SK-N-SH treated with all-trans-retinoic acid at 6 μM for 48 hours (cell line): ENCODE measurements around the gene IL6ST.

Source experiments
- ATAC-seq: fragments of 200-7000 bp; cut with Tn5 transposase; 3 replicates; pipeline ENCODE4 v1.9.1; 2020; ENCODE audit warnings: mild to moderate bottlenecking, moderate library complexity
- ARNTL ChIP-seq: fragments of 450-650 bp; formaldehyde crosslinking; IDR thresholded peaks from 2 replicates; pipeline ENCODE4 v1.5.0; 2020; ENCODE audit warnings: low read depth, mild to moderate bottlenecking, moderate library complexity, borderline replicate concordance
- BACH2 ChIP-seq: fragments of 250-450 bp; sonication (Bioruptor Pico); IDR thresholded peaks from 2 replicates; pipeline ENCODE4 v1.9.0; 2021; ENCODE audit warnings: mild to moderate bottlenecking, borderline replicate concordance
- CREB5 ChIP-seq: fragments of 250-450 bp; sonication (Bioruptor Pico); IDR thresholded peaks from 2 replicates; pipeline ENCODE4 v1.5.1; 2020; ENCODE audit warnings: low read depth, mild to moderate bottlenecking, moderate library complexity
- CSDC2 ChIP-seq: fragments of 250-450 bp; sonication (Bioruptor Pico); IDR thresholded peaks from 2 replicates; pipeline ENCODE4 v1.5.0; 2020; ENCODE audit warnings: mild to moderate bottlenecking, moderate library complexity
- ESRRG ChIP-seq: fragments of 250-450 bp; sonication (Bioruptor Pico); IDR thresholded peaks from 2 replicates; pipeline ENCODE4 v1.6.1; 2021; ENCODE audit warnings: mild to moderate bottlenecking
- GLIS3 ChIP-seq: fragments of 250-450 bp; sonication (Bioruptor Pico); IDR thresholded peaks from 2 replicates; pipeline ENCODE4 v1.5.0; 2020; ENCODE audit warnings: mild to moderate bottlenecking, moderate library complexity
- ISL1 ChIP-seq: fragments of 250-450 bp; sonication (Bioruptor Pico); IDR thresholded peaks from 2 replicates; pipeline ENCODE4 v2.1.2; 2022; ENCODE audit warnings: mild to moderate bottlenecking, moderate library complexity
- OSR1 ChIP-seq: fragments of 250-450 bp; sonication (Bioruptor Pico); IDR thresholded peaks from 2 replicates; pipeline ENCODE4 v1.8.0; 2022; ENCODE audit warnings: moderate library complexity, mild to moderate bottlenecking, inconsistent platforms
- PATZ1 ChIP-seq: fragments of 250-450 bp; sonication (Bioruptor Pico); IDR thresholded peaks from 2 replicates; pipeline ENCODE4 v1.8.0; 2020; ENCODE audit warnings: mild to moderate bottlenecking, moderate library complexity, borderline replicate concordance
- POU6F1 ChIP-seq: fragments of 250-450 bp; sonication (Bioruptor Pico); IDR thresholded peaks from 2 replicates; pipeline ENCODE4 v1.8.0; 2021; ENCODE audit warnings: low read depth, mild to moderate bottlenecking, moderate library complexity, borderline replicate concordance
- PPARA ChIP-seq: fragments of 250-450 bp; sonication (Bioruptor Pico); IDR thresholded peaks from 2 replicates; pipeline ENCODE4 v1.5.0; 2020; ENCODE audit warnings: mild to moderate bottlenecking, borderline replicate concordance
- RARB ChIP-seq: fragments of 250-450 bp; sonication (Bioruptor Pico); IDR thresholded peaks from 2 replicates; pipeline ENCODE4 v1.8.0; 2021; ENCODE audit warnings: mild to moderate bottlenecking, moderate library complexity
- SNAI2 ChIP-seq: fragments of 250-450 bp; sonication (Bioruptor Pico); IDR thresholded peaks from 2 replicates; pipeline ENCODE4 v1.5.0; 2020; ENCODE audit warnings: mild to moderate bottlenecking, moderate library complexity
- TCF4 ChIP-seq: fragments of 250-450 bp; sonication (Bioruptor Pico); IDR thresholded peaks from 2 replicates; pipeline ENCODE4 v1.8.0; 2021; ENCODE audit warnings: mild to moderate bottlenecking, moderate library complexity, borderline replicate concordance
- TOX ChIP-seq: fragments of 250-450 bp; sonication (Bioruptor Pico); IDR thresholded peaks from 2 replicates; pipeline ENCODE4 v1.8.0; 2021; ENCODE audit warnings: mild to moderate bottlenecking, moderate library complexity, borderline replicate concordance
- TSHZ2 ChIP-seq: fragments of 250-450 bp; sonication (Bioruptor Pico); IDR thresholded peaks from 2 replicates; pipeline ENCODE4 v1.5.0; 2020; ENCODE audit warnings: mild to moderate bottlenecking, moderate library complexity
- ZC3H10 ChIP-seq: fragments of 250-450 bp; sonication (Bioruptor Pico); IDR thresholded peaks from 2 replicates; pipeline ENCODE4 v1.5.1; 2021; ENCODE audit warnings: mild to moderate bottlenecking, moderate library complexity
- ZFP3 ChIP-seq: fragments of 250-450 bp; sonication (Bioruptor Pico); IDR thresholded peaks from 2 replicates; pipeline ENCODE4 v1.5.0; 2020; ENCODE audit warnings: mild to moderate bottlenecking, moderate library complexity
- ZFP30 ChIP-seq: fragments of 450-650 bp; formaldehyde crosslinking; IDR thresholded peaks from 2 replicates; pipeline ENCODE4 v1.5.0; 2022; ENCODE audit warnings: mild to moderate bottlenecking, moderate library complexity
- ZNF70 ChIP-seq: fragments of 450-650 bp; formaldehyde crosslinking; IDR thresholded peaks from 2 replicates; pipeline ENCODE4 v1.5.0; 2020; ENCODE audit warnings: mild to moderate bottlenecking, moderate library complexity
- ZNF8 ChIP-seq: fragments of 450-650 bp; formaldehyde crosslinking; IDR thresholded peaks from 2 replicates; pipeline ENCODE4 v1.5.0; 2020; ENCODE audit warnings: mild to moderate bottlenecking, moderate library complexity

Gene IL6ST

GRCh38 chr5:55927861-55928655, 66.7 kb downstream of the IL6ST start:
- ATAC-seq, result no peak
- TF ChIP-seq TOX (no peak), ZNF70 (CRISPR knock-in tag) (no peak)

GRCh38 chr5:55926476-55926875, 68.3 kb downstream of the IL6ST start:
- no peak for ATAC-seq
- TF ChIP-seq ISL1 (CRISPR knock-in tag), result no peak
- no peak for TF ChIP-seq ARNTL (CRISPR knock-in tag)
- no peak for TF ChIP-seq OSR1 (CRISPR knock-in tag)
- no peak for TF ChIP-seq RARB (CRISPR knock-in tag)
- no peak for TF ChIP-seq ZC3H10
- no peak for TF ChIP-seq TCF4 (CRISPR knock-in tag)
- no peak for TF ChIP-seq SNAI2 (CRISPR knock-in tag)
- no peak for TF ChIP-seq ZNF70 (CRISPR knock-in tag)
- no peak for TF ChIP-seq PATZ1
- no peak for TF ChIP-seq GLIS3 (CRISPR knock-in tag)
- no peak for TF ChIP-seq CREB5 (CRISPR knock-in tag)
- TF ChIP-seq ZFP30, result no peak
- TF ChIP-seq PPARA (CRISPR knock-in tag), result no peak
- TF ChIP-seq TSHZ2, result no peak
- TF ChIP-seq POU6F1, result no peak

- ATAC-seq, result no peak
- TF ChIP-seq POU6F1 (no peak), ISL1 (CRISPR knock-in tag) (no peak), ZC3H10 (no peak), TCF4 (CRISPR knock-in tag) (no peak), RARB (CRISPR knock-in tag) (no peak), BACH2 (CRISPR knock-in tag) (no peak), SNAI2 (CRISPR knock-in tag) (no peak), TSHZ2 (no peak), PATZ1 (no peak), ZFP3 (no peak), ZFP30 (no peak), ZNF8 (no peak), CREB5 (CRISPR knock-in tag) (no peak), TOX (no peak), ZNF70 (CRISPR knock-in tag) (no peak), CSDC2 (CRISPR knock-in tag) (no peak), ESRRG (CRISPR knock-in tag) (no peak)
Observed at GRCh38 chr5:55925712-55926111, 69.1 kb downstream of the IL6ST start.
